Measurements from ENCODE around the gene PDE6B.

The PDE6B gene

DNA sequence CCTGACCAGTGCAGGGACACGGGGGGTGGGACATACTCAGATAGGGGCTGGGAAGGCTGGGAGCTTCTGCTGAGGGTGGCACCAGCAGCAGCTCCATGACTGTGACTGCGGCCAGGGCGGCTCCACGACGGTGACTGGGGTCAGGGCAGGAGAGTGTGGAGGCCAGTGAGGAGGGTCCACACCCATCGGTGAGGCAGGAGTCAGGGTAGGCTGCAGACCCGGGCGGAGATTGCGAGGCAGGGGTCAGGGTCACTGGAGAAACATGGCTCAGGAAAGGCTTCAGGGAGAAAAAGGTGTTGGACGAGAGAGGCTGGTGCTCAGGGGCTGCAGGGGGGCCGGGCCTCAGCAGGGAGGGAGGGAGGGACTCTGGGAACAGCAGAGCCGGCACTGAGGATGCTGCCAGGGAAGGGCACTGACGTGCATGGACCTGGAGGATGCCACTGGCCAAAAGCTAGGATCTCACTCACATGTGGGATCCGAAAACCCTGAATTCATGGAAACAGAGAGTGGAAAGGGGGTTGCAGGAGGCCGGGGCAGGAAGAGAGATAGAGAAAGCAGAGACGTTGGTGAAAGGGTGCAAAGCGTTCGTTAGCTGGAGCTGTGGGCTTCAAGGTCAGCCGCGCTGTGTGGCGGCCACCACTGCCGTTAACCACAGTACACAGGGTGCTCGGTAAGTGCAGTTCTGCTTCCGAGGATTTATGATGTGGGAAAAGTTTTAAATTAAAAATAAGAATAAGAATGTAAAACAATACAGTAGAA lies 26.7 kb downstream of the PDE6B start:
- Histone ChIP-seq H3F3A (ENCODE audit: insufficient read depth) (no peaks in the 10 kb centered on the region), H3K9ac (ENCODE audit: low read length) (no peak overlapping the region), H3K4me3 (ENCODE audit: insufficient read depth, low read length, poor library complexity, severe bottlenecking) (no peak overlapping the region), H3K27ac (ENCODE audit: low read depth, low read length) (no peak overlapping the region), H3K9me2 (replicated peaks; ENCODE audit: insufficient read depth, low read length) (no peaks in the 10 kb centered on the region), H2AFZ (ENCODE audit: low read depth, low read length, severe bottlenecking) (no peak overlapping the region), H4K20me1 (ENCODE audit: low read depth, low read length) (no peaks in the 10 kb centered on the region), H3K27me3 (ENCODE audit: low read length) (no peaks in the 10 kb centered on the region), H3K79me2 (ENCODE audit: insufficient read depth, low read length) (no peaks in the 10 kb centered on the region), H3K9me3 (ENCODE audit: insufficient read depth, low read length) (no peaks in the 10 kb centered on the region), H3K36me3 (ENCODE audit: low read length) (no peaks in the 10 kb centered on the region), H3K4me2 (ENCODE audit: low read depth, low read length, poor library complexity, severe bottlenecking) (no peak overlapping the region)
- TF ChIP-seq, protein P1, sequence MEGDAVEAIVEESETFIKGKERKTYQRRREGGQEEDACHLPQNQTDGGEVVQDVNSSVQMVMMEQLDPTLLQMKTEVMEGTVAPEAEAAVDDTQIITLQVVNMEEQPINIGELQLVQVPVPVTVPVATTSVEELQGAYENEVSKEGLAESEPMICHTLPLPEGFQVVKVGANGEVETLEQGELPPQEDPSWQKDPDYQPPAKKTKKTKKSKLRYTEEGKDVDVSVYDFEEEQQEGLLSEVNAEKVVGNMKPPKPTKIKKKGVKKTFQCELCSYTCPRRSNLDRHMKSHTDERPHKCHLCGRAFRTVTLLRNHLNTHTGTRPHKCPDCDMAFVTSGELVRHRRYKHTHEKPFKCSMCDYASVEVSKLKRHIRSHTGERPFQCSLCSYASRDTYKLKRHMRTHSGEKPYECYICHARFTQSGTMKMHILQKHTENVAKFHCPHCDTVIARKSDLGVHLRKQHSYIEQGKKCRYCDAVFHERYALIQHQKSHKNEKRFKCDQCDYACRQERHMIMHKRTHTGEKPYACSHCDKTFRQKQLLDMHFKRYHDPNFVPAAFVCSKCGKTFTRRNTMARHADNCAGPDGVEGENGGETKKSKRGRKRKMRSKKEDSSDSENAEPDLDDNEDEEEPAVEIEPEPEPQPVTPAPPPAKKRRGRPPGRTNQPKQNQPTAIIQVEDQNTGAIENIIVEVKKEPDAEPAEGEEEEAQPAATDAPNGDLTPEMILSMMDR (IDR thresholded peaks at IDR 0.05; ENCODE audit: insufficient read depth, low read length, poor library complexity, severe bottlenecking): no peak
- TF ChIP-seq EZH2phosphoT487 (conservative IDR thresholded peaks at IDR 0.05; ENCODE audit: low read length): no peak

DNA sequence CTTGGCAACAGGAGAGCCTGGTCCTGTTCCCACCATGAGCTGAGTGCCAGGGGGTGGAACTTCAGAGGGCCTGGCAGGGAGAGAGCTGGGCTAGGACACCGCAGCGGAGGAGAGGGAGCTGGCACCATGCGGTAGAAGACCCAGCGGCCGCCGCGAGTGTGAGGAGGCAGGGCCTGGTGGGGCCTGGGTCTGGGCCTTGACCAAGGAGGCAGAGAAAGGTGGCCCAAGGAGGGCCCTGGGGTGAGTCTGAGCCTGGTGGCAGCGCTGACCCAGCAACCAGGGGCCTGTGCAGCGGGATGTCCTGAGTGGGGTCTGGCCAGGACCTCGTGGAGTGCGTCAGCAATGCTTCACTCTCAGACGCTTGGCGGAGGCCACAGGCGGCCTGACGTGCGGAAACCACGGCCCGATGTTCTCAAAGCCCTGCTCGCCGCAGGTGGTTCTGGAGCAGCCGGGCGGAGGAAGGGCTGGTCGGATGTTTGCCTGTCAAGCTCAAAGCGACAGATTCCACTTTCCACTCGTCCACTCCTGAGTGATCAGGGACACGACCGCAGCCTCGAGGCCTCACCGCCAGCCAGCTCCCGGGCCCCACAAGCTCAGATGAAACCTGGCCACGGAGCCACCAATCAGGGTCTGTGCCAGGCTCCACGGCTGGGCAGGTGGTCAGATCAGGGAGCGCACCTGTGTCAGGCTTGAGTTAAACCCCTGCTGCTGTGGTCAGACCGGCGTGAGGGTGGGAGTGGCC lies 27.9 kb downstream of the PDE6B start:
- Histone ChIP-seq H3K9me3 (ENCODE audit: insufficient read depth, low read length) (no peaks in the 10 kb centered on the region), H3K36me3 (ENCODE audit: low read length) (no peaks in the 10 kb centered on the region), H3K4me3 (ENCODE audit: insufficient read depth, low read length, poor library complexity, severe bottlenecking) (no peak overlapping the region), H3F3A (ENCODE audit: insufficient read depth) (no peaks in the 10 kb centered on the region), H4K20me1 (ENCODE audit: low read depth, low read length) (no peaks in the 10 kb centered on the region), H3K4me2 (ENCODE audit: low read depth, low read length, poor library complexity, severe bottlenecking) (no peak overlapping the region), H2AFZ (ENCODE audit: low read depth, low read length, severe bottlenecking) (no peak overlapping the region), H3K27me3 (ENCODE audit: low read length) (no peaks in the 10 kb centered on the region), H3K27ac (ENCODE audit: low read depth, low read length) (no peak overlapping the region), H3K9ac (ENCODE audit: low read length) (no peak overlapping the region), H3K79me2 (ENCODE audit: insufficient read depth, low read length) (no peaks in the 10 kb centered on the region), H3K9me2 (replicated peaks; ENCODE audit: insufficient read depth, low read length) (no peaks in the 10 kb centered on the region)
- TF ChIP-seq, protein P1 (IDR thresholded peaks at IDR 0.05; ENCODE audit: insufficient read depth, low read length, poor library complexity, severe bottlenecking): no peak
- TF ChIP-seq EZH2phosphoT487 (conservative IDR thresholded peaks at IDR 0.05; ENCODE audit: low read length): no peak

DNA sequence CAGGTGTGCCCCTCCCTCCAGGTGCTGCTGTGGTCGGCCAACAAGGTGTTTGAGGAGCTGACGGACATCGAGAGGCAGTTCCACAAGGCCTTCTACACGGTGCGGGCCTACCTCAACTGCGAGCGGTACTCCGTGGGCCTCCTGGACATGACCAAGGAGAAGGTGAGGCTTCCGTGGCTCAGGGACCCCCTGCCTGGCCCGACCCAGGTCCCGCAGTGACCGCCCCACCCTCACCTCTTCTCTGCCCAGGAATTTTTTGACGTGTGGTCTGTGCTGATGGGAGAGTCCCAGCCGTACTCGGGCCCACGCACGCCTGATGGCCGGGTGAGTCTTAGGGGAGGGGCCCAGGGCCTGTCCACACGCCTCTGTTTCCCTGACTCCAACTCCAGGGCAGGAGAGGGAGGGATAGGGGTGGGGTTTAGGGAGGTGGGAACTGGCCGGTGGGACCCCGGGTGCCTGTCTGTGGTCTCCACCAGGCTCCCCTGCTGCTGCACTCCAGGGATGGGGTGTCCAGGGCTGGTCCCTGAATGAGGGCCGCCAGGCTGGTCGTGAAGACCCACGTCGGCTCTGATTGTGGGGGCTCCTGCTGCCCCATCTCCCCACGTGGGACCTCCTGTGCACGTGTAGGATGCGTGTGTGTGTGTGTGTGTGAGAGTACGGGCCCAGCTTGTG lies 28.6 kb downstream of the PDE6B start:
- H3K36me3 ChIP-seq (ENCODE audit: low read length): no peaks in the 10 kb centered on the region
- no peaks in the 10 kb centered on the region for H3K27me3 ChIP-seq (ENCODE audit: low read length)
- no peak overlapping the region for H3K4me2 ChIP-seq (ENCODE audit: low read depth, low read length, poor library complexity, severe bottlenecking)
- no peak overlapping the region for H3K9ac ChIP-seq (ENCODE audit: low read length)
- TF ChIP-seq, protein P1 (IDR thresholded peaks at IDR 0.05; ENCODE audit: insufficient read depth, low read length, poor library complexity, severe bottlenecking): no peak
- TF ChIP-seq EZH2phosphoT487 (conservative IDR thresholded peaks at IDR 0.05; ENCODE audit: low read length): no peak
- no peaks in the 10 kb centered on the region for H3K9me3 ChIP-seq (ENCODE audit: insufficient read depth, low read length)
- no peaks in the 10 kb centered on the region for H4K20me1 ChIP-seq (ENCODE audit: low read depth, low read length)
- no peak overlapping the region for H2AFZ ChIP-seq (ENCODE audit: low read depth, low read length, severe bottlenecking)
- no peak overlapping the region for H3K4me3 ChIP-seq (ENCODE audit: insufficient read depth, low read length, poor library complexity, severe bottlenecking)
- H3K79me2 ChIP-seq (ENCODE audit: insufficient read depth, low read length): no peaks in the 10 kb centered on the region
- no peaks in the 10 kb centered on the region for H3K9me2 ChIP-seq (replicated peaks; ENCODE audit: insufficient read depth, low read length)
- no peak overlapping the region for H3K27ac ChIP-seq (ENCODE audit: low read depth, low read length)
- no peaks in the 10 kb centered on the region for H3F3A ChIP-seq (ENCODE audit: insufficient read depth)
